Type B pancreatic cell (in vitro differentiated cells): ENCODE data around the gene GMPR. TPM values are rescaled to one million over a fixed set of nuclear protein-coding genes. Genes with fewer than 3 reads are reported as not detected.

ENCODE experiments used
- DNase-seq: peaks from one replicate; pipeline ENCODE4 v3.0.0; 2021; ENCODE audit warnings: mixed read lengths; ENCODE audit not compliant: unreplicated experiment; ENCODE audit errors: extremely low spot score
- H3K27ac Mint-ChIP-seq: 2 replicates; pipeline ENCODE4 v1.8.0; 2021; ENCODE audit warnings: mild to moderate bottlenecking, mixed read lengths
- H3K27me3 Mint-ChIP-seq: 2 replicates; pipeline ENCODE4 v1.8.0; 2021; ENCODE audit warnings: mixed read lengths
- H3K36me3 Mint-ChIP-seq: 2 replicates; pipeline ENCODE4 v1.8.0; 2021; ENCODE audit warnings: mixed read lengths
- H3K4me1 Mint-ChIP-seq: one replicate; pipeline ENCODE4 v1.8.0; 2021; ENCODE audit warnings: mixed read lengths; ENCODE audit not compliant: unreplicated experiment
- H3K4me3 Mint-ChIP-seq: 2 replicates; pipeline ENCODE4 v1.8.0; 2021; ENCODE audit warnings: mild to moderate bottlenecking, mixed read lengths
- H3K9me3 Mint-ChIP-seq: 2 replicates; pipeline ENCODE4 v1.8.0; 2021; ENCODE audit warnings: mixed read lengths
- total RNA-seq: library from RNA; stranded (reverse); gene quantifications from 2 replicates; pipeline ENCODE4 v1.2.1, GENCODE V29; 2021; ENCODE audit warnings: low replicate concordance
- TF ChIP-seq, protein P1 (sequence below): fragments of 200-600 bp; sonication (generic); conservative IDR thresholded peaks from 2 replicates; pipeline ENCODE4 v1.5.0; 2021; ENCODE audit warnings: antibody characterized with exemption, mild to moderate bottlenecking

GMPR gene
- total RNA-seq, 1 donor from 2014 or later, result 3.8 TPM

DNA sequence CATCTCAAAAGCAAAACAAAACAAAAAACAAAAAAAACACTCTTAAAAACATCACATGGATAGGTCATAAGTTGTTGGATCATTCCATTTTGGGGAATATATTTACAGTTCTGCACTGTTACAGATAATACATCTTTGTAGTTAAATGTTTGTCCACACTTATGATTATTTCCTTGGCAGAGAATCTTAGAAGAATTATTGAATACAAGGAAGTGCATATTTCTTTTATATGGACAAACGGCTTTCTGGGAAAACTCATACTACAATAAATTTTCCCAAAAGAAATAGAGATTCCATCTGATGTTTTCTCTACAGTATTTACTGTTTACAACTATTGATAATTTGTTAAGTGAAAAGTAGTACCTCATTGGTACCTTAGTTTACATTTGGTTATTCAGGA, 33.8 kb downstream of the GMPR start:
- H3K36me3 Mint-ChIP-seq, result no peaks in the 10 kb centered on the region
- H3K4me1 Mint-ChIP-seq, result peaks cover 14% of the 10 kb centered on the region
- DNase-seq, result no peak
- no peak overlapping the region for H3K27ac Mint-ChIP-seq
- no peaks in the 10 kb centered on the region for H3K9me3 Mint-ChIP-seq
- peaks cover 4% of the 10 kb centered on the region for H3K27me3 Mint-ChIP-seq
- TF ChIP-seq, protein P1, sequence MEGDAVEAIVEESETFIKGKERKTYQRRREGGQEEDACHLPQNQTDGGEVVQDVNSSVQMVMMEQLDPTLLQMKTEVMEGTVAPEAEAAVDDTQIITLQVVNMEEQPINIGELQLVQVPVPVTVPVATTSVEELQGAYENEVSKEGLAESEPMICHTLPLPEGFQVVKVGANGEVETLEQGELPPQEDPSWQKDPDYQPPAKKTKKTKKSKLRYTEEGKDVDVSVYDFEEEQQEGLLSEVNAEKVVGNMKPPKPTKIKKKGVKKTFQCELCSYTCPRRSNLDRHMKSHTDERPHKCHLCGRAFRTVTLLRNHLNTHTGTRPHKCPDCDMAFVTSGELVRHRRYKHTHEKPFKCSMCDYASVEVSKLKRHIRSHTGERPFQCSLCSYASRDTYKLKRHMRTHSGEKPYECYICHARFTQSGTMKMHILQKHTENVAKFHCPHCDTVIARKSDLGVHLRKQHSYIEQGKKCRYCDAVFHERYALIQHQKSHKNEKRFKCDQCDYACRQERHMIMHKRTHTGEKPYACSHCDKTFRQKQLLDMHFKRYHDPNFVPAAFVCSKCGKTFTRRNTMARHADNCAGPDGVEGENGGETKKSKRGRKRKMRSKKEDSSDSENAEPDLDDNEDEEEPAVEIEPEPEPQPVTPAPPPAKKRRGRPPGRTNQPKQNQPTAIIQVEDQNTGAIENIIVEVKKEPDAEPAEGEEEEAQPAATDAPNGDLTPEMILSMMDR, result no peak
- no peak overlapping the region for H3K4me3 Mint-ChIP-seq

DNA sequence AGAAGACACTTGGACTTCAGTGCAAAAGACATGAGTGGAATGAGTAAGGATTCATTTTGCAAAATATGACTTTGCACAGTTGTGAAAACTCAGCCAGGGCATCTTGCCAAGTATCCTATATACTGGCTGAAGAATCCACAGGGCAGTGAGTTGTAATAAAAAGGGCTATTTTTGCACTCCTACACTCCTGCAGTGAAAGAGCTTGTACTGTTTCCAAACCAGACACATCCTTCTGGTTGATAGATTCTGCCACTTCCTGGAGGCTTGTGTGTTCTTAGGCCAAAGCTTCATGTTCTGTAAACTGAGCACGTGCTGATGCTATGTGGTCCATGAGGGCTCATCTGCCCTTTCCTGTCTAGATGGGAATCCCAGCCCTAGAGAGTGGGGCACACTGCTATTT, 34.9 kb downstream of the GMPR start:
- H3K9me3 Mint-ChIP-seq, result no peaks in the 10 kb centered on the region
- H3K27me3 Mint-ChIP-seq, result peaks cover 9% of the 10 kb centered on the region
- DNase-seq, result no peak
- H3K27ac Mint-ChIP-seq, result no peak overlapping the region
- TF ChIP-seq, protein P1, result no peak
- no peak overlapping the region for H3K4me3 Mint-ChIP-seq
- H3K4me1 Mint-ChIP-seq, result peaks cover 24% of the 10 kb centered on the region
- H3K36me3 Mint-ChIP-seq, result no peaks in the 10 kb centered on the region

DNA sequence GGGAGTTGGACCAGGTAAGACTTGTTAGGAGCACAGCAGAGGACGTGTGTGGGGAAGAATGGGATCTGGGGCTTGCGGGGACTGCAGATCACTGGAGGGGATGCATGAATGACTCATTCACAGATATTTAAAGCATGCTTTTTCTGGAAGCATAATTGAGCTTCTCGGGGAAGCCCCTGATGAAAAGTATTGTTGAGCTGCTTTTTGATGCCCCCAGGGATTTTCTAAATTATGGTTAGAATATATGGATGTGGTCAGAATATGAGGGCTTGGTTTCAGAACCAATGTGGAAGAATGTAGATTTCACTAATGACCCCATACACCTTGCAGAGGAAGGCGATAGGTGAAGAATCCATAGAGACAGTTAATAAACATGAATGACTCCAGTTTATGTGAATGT, 36.1 kb downstream of the GMPR start:
- H3K4me3 Mint-ChIP-seq, result no peak overlapping the region
- H3K36me3 Mint-ChIP-seq, result no peaks in the 10 kb centered on the region
- no peaks in the 10 kb centered on the region for H3K9me3 Mint-ChIP-seq
- TF ChIP-seq, protein P1, result no peak
- H3K27me3 Mint-ChIP-seq, result peaks cover 11% of the 10 kb centered on the region
- peaks cover 26% of the 10 kb centered on the region for H3K4me1 Mint-ChIP-seq
- H3K27ac Mint-ChIP-seq, result no peak overlapping the region
- DNase-seq, result no peak

DNA sequence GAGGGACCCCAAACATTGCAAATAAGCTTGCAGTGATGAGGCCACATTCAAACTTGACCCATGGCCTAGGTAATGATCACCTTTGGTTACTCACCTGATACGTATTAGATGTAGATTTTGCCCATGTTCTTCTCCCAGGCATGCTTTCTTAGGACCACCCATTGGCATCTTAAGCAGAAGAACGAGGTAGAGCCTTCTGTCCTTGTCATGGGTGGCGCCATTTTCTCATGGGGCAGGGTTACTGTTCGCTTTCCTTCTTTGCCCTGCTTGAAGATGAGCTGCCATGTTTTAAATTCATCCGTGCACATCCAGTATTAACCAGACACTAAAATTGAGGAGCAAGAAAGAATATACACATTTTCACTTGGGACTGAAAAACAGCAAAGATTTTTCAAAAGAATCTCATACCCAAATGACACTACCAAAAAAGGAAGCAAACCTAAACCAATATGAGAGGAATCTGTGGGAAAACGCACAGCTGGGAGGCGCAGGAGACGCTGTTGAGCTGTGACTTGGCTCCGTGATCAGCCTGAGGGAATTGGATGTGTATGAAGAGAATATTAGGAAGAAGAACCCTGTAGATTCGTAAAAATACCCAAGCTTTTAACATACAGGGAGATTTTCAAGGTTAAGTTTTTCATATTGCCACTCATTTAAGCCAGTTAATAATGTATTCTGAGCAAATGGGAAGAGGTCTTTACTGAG, 36.6 kb downstream of the GMPR start:
- H3K27ac Mint-ChIP-seq, result no peak overlapping the region
- H3K27me3 Mint-ChIP-seq, result peaks cover 11% of the 10 kb centered on the region
- TF ChIP-seq, protein P1, result no peak
- no peaks in the 10 kb centered on the region for H3K9me3 Mint-ChIP-seq
- H3K4me3 Mint-ChIP-seq, result no peak overlapping the region
- H3K36me3 Mint-ChIP-seq, result no peaks in the 10 kb centered on the region
- peaks cover 26% of the 10 kb centered on the region for H3K4me1 Mint-ChIP-seq
- DNase-seq, result no peak

DNA sequence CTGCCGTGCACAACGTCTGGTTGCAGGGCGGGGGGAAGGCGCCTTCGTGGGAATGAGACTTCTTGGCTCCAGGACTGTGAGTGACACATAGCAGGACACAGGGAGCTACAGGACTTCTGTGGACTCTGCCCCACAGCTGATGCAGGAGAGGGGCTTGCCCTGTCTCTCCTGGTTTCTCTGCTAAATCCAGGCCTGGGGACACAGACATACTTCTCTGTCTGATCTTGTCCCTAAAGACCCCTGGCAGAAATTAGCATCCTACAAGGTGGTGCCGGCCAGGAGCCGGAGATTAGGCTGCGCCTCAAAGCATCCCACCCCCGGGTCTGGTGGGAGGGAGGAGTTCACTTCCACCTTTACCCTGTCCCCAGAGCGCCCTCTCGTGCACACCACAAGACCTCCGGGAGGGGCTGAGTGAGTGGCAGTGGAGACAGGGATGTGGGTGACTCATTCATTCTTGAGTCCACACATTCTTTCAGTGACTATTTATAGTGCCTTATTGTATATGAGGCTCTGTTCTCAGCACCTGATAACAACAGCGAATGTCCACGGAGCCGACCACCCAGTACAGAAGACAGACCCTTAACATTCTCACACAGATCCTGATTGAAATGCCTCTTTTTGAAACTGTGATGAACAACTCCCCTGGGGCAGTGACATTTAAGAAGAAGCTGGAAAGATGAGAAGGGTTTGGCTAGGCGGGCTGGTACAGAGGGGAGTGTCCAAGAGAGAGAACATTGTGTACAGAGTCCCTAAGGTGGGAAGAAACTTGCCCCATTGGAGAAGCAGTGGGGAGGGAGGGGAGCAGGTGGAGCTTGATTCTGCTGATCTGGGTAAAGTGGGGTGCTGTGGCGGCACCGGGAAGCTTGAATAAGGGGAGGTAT, 39.0 kb downstream of the GMPR start:
- no peaks in the 10 kb centered on the region for H3K36me3 Mint-ChIP-seq
- no peak for DNase-seq
- H3K27me3 Mint-ChIP-seq, result peaks cover 11% of the 10 kb centered on the region
- TF ChIP-seq, protein P1, result peak; percentile 40
- peak overlapping the region; percentile 56 for H3K4me3 Mint-ChIP-seq
- H3K9me3 Mint-ChIP-seq, result no peaks in the 10 kb centered on the region
- peak overlapping the region; percentile 79 for H3K27ac Mint-ChIP-seq
- peaks cover 26% of the 10 kb centered on the region for H3K4me1 Mint-ChIP-seq
